H1 (cell line): ENCODE measurements around the gene MUC5AC. TPM values are rescaled to one million over a fixed set of nuclear protein-coding genes. Genes with fewer than 3 reads are reported as not detected.

Source experiments
- CTCF ChIA-PET: fragments of 300-600 bp; sonication (Branson Sonifier 250); formaldehyde crosslinking; loops from one replicate; lab custom pipeline; 2021; ENCODE audit not compliant: partially characterized antibody; lab: Charles Lee
- POLR2A ChIA-PET: fragments of 300-600 bp; sonication (Branson Sonifier 250); formaldehyde crosslinking; loops from one replicate; lab custom pipeline; 2021; ENCODE audit warnings: inconsistent platforms; ENCODE audit not compliant: partially characterized antibody; lab: Charles Lee
- DNase-seq, 2 experiments: peaks; one replicate each; pipeline versions ENCODE4 v3.0.0 to v3.0.0-alpha.2; 2010 to 2022; ENCODE audit warnings: low spot score in 2 of 2, low read depth in 1 of 2, mixed read lengths in 1 of 2
- FAIRE-seq: peaks from 2 replicates; lab custom pipeline; 2011; peaks lifted over from hg19 to GRCh38; lab: Jason Lieb, UNC
- H2AFZ ChIP-seq: 2 replicates; pipeline ENCODE4 v1.8.1; 2012; ENCODE audit warnings: low read length, inconsistent platforms
- H2AK5ac ChIP-seq: 2 replicates; pipeline ENCODE4 v1.6.1; 2013; ENCODE audit warnings: low read depth, low read length
- H2BK120ac ChIP-seq: replicated peaks from 2 replicates; pipeline ENCODE3; 2013; ENCODE audit warnings: low read depth, low read length, inconsistent platforms
- H2BK12ac ChIP-seq: 2 replicates; pipeline ENCODE4 v1.6.1; 2013; ENCODE audit warnings: low read depth, low read length
- H2BK15ac ChIP-seq: 2 replicates; pipeline ENCODE4 v1.6.1; 2013; ENCODE audit warnings: low read length
- H2BK20ac ChIP-seq: 2 replicates; pipeline ENCODE4 v1.6.1; 2013; ENCODE audit warnings: low read length
- H2BK5ac ChIP-seq: 2 replicates; pipeline ENCODE4 v1.6.1; 2013; ENCODE audit warnings: low read depth, low read length
- H3K14ac ChIP-seq: 2 replicates; pipeline ENCODE4 v1.6.1; 2013; ENCODE audit warnings: inconsistent platforms; ENCODE audit not compliant: insufficient read length
- H3K18ac ChIP-seq: 2 replicates; pipeline ENCODE4 v1.6.1; 2013; ENCODE audit warnings: low read length; ENCODE audit errors: extremely low read depth
- H3K23ac ChIP-seq: 2 replicates; pipeline ENCODE4 v1.6.1; 2013; ENCODE audit warnings: inconsistent platforms; ENCODE audit not compliant: insufficient read length
- H3K23me2 ChIP-seq: 2 replicates; pipeline ENCODE4 v1.6.1; 2013; ENCODE audit warnings: low read depth, low read length
- H3K27ac ChIP-seq: 2 replicates; pipeline ENCODE4 v1.6.1; 2011; ENCODE audit warnings: low read depth, low read length, inconsistent platforms
- H3K27me3 ChIP-seq, 4 experiments: replicated peaks in 1 of 4; 1 replicate in 1 of 4; 2 replicates in 3 of 4; pipeline versions ENCODE4 v1.6.1 to v1.8.1; 2011 to 2013; ENCODE audit warnings: low read length in 3 of 4, mild to moderate bottlenecking in 3 of 4, inconsistent platforms in 2 of 4, mixed read lengths in 2 of 4, moderate library complexity in 1 of 4; ENCODE audit not compliant: control insufficient read depth in 3 of 4, insufficient read depth in 3 of 4; ENCODE audit errors: extremely low read depth in 1 of 4
- H3K36me3 ChIP-seq, 4 experiments: 2 replicates each; pipeline versions ENCODE4 v1.6.1 to v1.8.1; 2011 to 2013; ENCODE audit warnings: mild to moderate bottlenecking in 4 of 4, low read length in 3 of 4, moderate library complexity in 2 of 4, control low read depth in 1 of 4, inconsistent platforms in 1 of 4; ENCODE audit not compliant: insufficient read depth in 4 of 4, control insufficient read depth in 2 of 4
- H3K4ac ChIP-seq: replicated peaks from 2 replicates; pipeline ENCODE3; 2013; ENCODE audit warnings: low read length, low read depth, mixed read lengths, inconsistent platforms; ENCODE audit not compliant: insufficient read length
- H3K4me1 ChIP-seq, 4 experiments: replicated peaks in 1 of 4; 1 replicate in 1 of 4; 2 replicates in 3 of 4; pipeline versions ENCODE4 v1.6.1 to v1.8.1; 2011 to 2013; ENCODE audit warnings: low read length in 3 of 4, inconsistent platforms in 2 of 4, mixed read lengths in 1 of 4; ENCODE audit not compliant: insufficient read depth in 4 of 4, control insufficient read depth in 3 of 4
- H3K4me2 ChIP-seq, 2 experiments: 2 replicates each; pipeline versions ENCODE4 v1.6.1 to v1.8.1; 2011 to 2013; ENCODE audit warnings: low read depth in 2 of 2, low read length in 2 of 2, control low read depth in 1 of 2, inconsistent platforms in 1 of 2, mild to moderate bottlenecking in 1 of 2; ENCODE audit not compliant: insufficient read depth in 1 of 2
- H3K4me3 ChIP-seq, 4 experiments: fragments of 200-600, 300-600 bp in 1 of 4; sonication (generic), shearing (Covaris generic), sonication (Bioruptor Twin) in 1 of 4; 2 replicates each; pipeline versions ENCODE4 v1.5.1 to v1.8.1; 2011 to 2016; ENCODE audit warnings: low read length in 4 of 4, low read depth in 3 of 4, control low read depth in 2 of 4, inconsistent platforms in 2 of 4, mild to moderate bottlenecking in 2 of 4, mixed read lengths in 1 of 4, moderate library complexity in 1 of 4; ENCODE audit not compliant: insufficient read depth in 2 of 4; ENCODE audit errors: extremely low read depth in 1 of 4
- H3K56ac ChIP-seq: replicated peaks from 2 replicates; pipeline ENCODE3; 2013; ENCODE audit warnings: low read depth, mild to moderate bottlenecking, mixed read lengths, low read length, inconsistent platforms; ENCODE audit not compliant: insufficient read length
- H3K79me1 ChIP-seq: 2 replicates; pipeline ENCODE4 v1.6.1; 2013; ENCODE audit warnings: low read depth, low read length, control low read depth
- H3K79me2 ChIP-seq, 2 experiments: 2 replicates each; pipeline versions ENCODE4 v1.6.1 to v1.8.1; 2012 to 2013; ENCODE audit warnings: low read length in 2 of 2, mild to moderate bottlenecking in 2 of 2, inconsistent platforms in 1 of 2; ENCODE audit not compliant: insufficient read depth in 2 of 2, control insufficient read depth in 1 of 2
- H3K9ac ChIP-seq, 4 experiments: replicated peaks in 1 of 4; 1 replicate in 1 of 4; 2 replicates in 3 of 4; pipeline versions ENCODE4 v1.6.1 to v1.8.1; 2011 to 2013; ENCODE audit warnings: low read depth in 3 of 4, low read length in 3 of 4, control low read depth in 2 of 4, mild to moderate bottlenecking in 2 of 4, moderate library complexity in 2 of 4, inconsistent platforms in 1 of 4; ENCODE audit errors: extremely low read depth in 1 of 4
- H3K9me3 ChIP-seq, 2 experiments: 2 replicates each; pipeline versions ENCODE4 v1.6.1 to v1.8.1; 2012 to 2013; ENCODE audit warnings: mild to moderate bottlenecking in 2 of 2, moderate library complexity in 2 of 2, control low read depth in 1 of 2, inconsistent platforms in 1 of 2, low read depth in 1 of 2, low read length in 1 of 2, mixed read lengths in 1 of 2; ENCODE audit not compliant: insufficient read depth in 2 of 2
- H4K20me1 ChIP-seq, 2 experiments: replicated peaks in 1 of 2; 2 replicates each; pipeline versions ENCODE3 to v1.8.1; 2011 to 2013; ENCODE audit warnings: inconsistent platforms in 2 of 2, low read length in 2 of 2, mild to moderate bottlenecking in 1 of 2; ENCODE audit not compliant: insufficient read depth in 2 of 2, control insufficient read depth in 1 of 2
- H4K5ac ChIP-seq: 2 replicates; pipeline ENCODE4 v1.6.1; 2013; ENCODE audit warnings: low read length, low read depth, mixed read lengths, inconsistent platforms; ENCODE audit not compliant: insufficient read length
- H4K8ac ChIP-seq: 2 replicates; pipeline ENCODE4 v1.8.0; 2013; ENCODE audit warnings: mild to moderate bottlenecking, moderate library complexity, low read length, inconsistent platforms; ENCODE audit not compliant: insufficient read depth; ENCODE audit errors: extremely low read depth
- H4K91ac ChIP-seq: replicated peaks from 2 replicates; pipeline ENCODE3; 2013; ENCODE audit warnings: low read length, mixed read lengths, inconsistent platforms; ENCODE audit not compliant: insufficient read length
- BCL11A ChIP-seq, 2 experiments: IDR thresholded peaks; one replicate each; pipeline ENCODE4 v1.6.1; 2011; ENCODE audit warnings: low read depth in 2 of 2, low read length in 2 of 2, mild to moderate bottlenecking in 2 of 2
- BRCA1 ChIP-seq: IDR thresholded peaks from 2 replicates; pipeline ENCODE4 v1.6.1; 2012; ENCODE audit warnings: low read depth, low read length, improper control_type of control experiment
- CEBPB ChIP-seq: IDR thresholded peaks from 2 replicates; pipeline ENCODE4 v1.6.1; 2012; ENCODE audit warnings: low read depth, low read length
- CREB1 ChIP-seq: IDR thresholded peaks from 2 replicates; pipeline ENCODE4 v1.6.1; 2012; ENCODE audit warnings: inconsistent platforms
- FOSL1 ChIP-seq: IDR thresholded peaks from 2 replicates; pipeline ENCODE4 v1.6.1; 2011; ENCODE audit warnings: mild to moderate bottlenecking, low read depth, low read length, moderate library complexity; ENCODE audit not compliant: insufficient read depth
- GABPA ChIP-seq: IDR thresholded peaks from 2 replicates; pipeline ENCODE4 v1.6.1; 2011; ENCODE audit warnings: mild to moderate bottlenecking, low read length, moderate library complexity, borderline replicate concordance; ENCODE audit not compliant: insufficient read depth
- GTF2F1 ChIP-seq: IDR thresholded peaks from 2 replicates; pipeline ENCODE4 v1.6.1; 2012; ENCODE audit warnings: low read depth, low read length, improper control_type of control experiment, borderline replicate concordance
- KDM4A ChIP-seq: IDR thresholded peaks from one replicate; pipeline ENCODE4 v1.7.1; 2012; ENCODE audit warnings: low read depth, mild to moderate bottlenecking, moderate library complexity, low read length, inconsistent platforms; ENCODE audit not compliant: severe bottlenecking
- MAX ChIP-seq: IDR thresholded peaks from 2 replicates; pipeline ENCODE4 v1.6.1; 2012; ENCODE audit warnings: inconsistent platforms
- POLR2A ChIP-seq, 2 experiments: IDR thresholded peaks; 1 replicate in 1 of 2; 2 replicates in 1 of 2; pipeline ENCODE4 v1.6.1; 2011; ENCODE audit warnings: low read depth in 2 of 2, low read length in 2 of 2, mild to moderate bottlenecking in 2 of 2; ENCODE audit errors: control extremely low read depth in 1 of 2
- POU5F1 ChIP-seq: IDR thresholded peaks from 2 replicates; pipeline ENCODE4 v1.6.1; 2011; ENCODE audit warnings: low read depth, mild to moderate bottlenecking, low read length, moderate library complexity
- RFX5 ChIP-seq: IDR thresholded peaks from 2 replicates; pipeline ENCODE4 v1.6.1; 2011; ENCODE audit warnings: low read depth, low read length, improper control_type of control experiment, borderline replicate concordance
- SP1 ChIP-seq: IDR thresholded peaks from 2 replicates; pipeline ENCODE4 v1.6.1; 2011; ENCODE audit warnings: low read depth, low read length
- SP2 ChIP-seq: IDR thresholded peaks from 2 replicates; pipeline ENCODE4 v1.6.1; 2012; ENCODE audit warnings: mild to moderate bottlenecking, low read length, inconsistent platforms
- TAF7 ChIP-seq: optimal IDR thresholded peaks from 2 replicates; pipeline ENCODE3; 2011; ENCODE audit warnings: low read depth, mild to moderate bottlenecking, inconsistent platforms, low read length, moderate library complexity, borderline replicate concordance
- TCF12 ChIP-seq: IDR thresholded peaks from 2 replicates; pipeline ENCODE4 v1.6.1; 2011; ENCODE audit warnings: low read depth, mild to moderate bottlenecking, low read length
- WGBS, 2 experiments: shearing (Covaris generic) in 1 of 2; methylation state at CpG; one replicate each; pipeline versions ENCODE4 v1.1.6 to v1.1.7; 2013 to 2015; ENCODE audit warnings: low lambda C conversion rate in 2 of 2, mixed read lengths in 2 of 2, inconsistent platforms in 1 of 2, low coverage in 1 of 2, missing lambda C conversion rate in 1 of 2; ENCODE audit not compliant: insufficient replicate concordance in 2 of 2, insufficient coverage in 1 of 2, insufficient read length in 1 of 2; ENCODE audit errors: extremely low coverage in 1 of 2, missing lambda C conversion rate in 1 of 2; 5-methylcytosine and 5-hydroxymethylcytosine counted together
- polyA plus RNA-seq, 7 experiments: library from polyadenylated mRNA; depleted of rRNA in 3 of 7; stranded (reverse) in 5 of 7; unstranded in 2 of 7; fragments of >200 nt in 5 of 7; fragments of 200-250 nt in 2 of 7; gene quantifications; 1 replicate in 5 of 7; 2 replicates in 1 of 7; 4 replicates in 1 of 7; pipeline versions ENCODE4 v1.2.1 to v1.2.3, GENCODE V29; 2011 to 2013; ENCODE audit warnings: missing spikeins in 2 of 7, mixed read lengths in 2 of 7
- total RNA-seq: library from RNA; stranded (reverse); fragmentation: NEBNext Ultra II Directional; extraction: Animal tissue kit (Norgen Biotek cat#: 25700); gene quantifications from 2 replicates; pipeline ENCODE4 v1.2.1, GENCODE V29; 2021

The MUC5AC gene
- total and polyA plus RNA-seq, 2 of the 8 experiments (the other 6 are each of a cell fraction or from before 2014, with no cell fraction given) = not detected

- Histone ChIP-seq H2BK5ac (no peak overlapping the region), H3K4me2 (no peak overlapping the region), H3K9ac (no peak overlapping the region), H4K91ac (no peak overlapping the region), H3K4me1 (no peaks in the 10 kb centered on the region), H3K4ac (no peak overlapping the region), H4K5ac (no peak overlapping the region), H3K79me1 (no peaks in the 10 kb centered on the region), H4K8ac (no peak overlapping the region), H3K79me2 (no peaks in the 10 kb centered on the region), H3K27ac (no peak overlapping the region), H2AFZ (no peak overlapping the region), H3K23me2 (no peaks in the 10 kb centered on the region), H3K36me3 (no peaks in the 10 kb centered on the region), H3K23ac (no peak overlapping the region), H4K20me1 (no peaks in the 10 kb centered on the region), H3K18ac (no peak overlapping the region), H2BK15ac (no peak overlapping the region), H3K4me3 (no peak overlapping the region), H2BK20ac (no peak overlapping the region), H2AK5ac (no peak overlapping the region), H3K27me3 (no peaks in the 10 kb centered on the region), H2BK120ac (no peak overlapping the region), H2BK12ac (no peak overlapping the region), H3K56ac (no peak overlapping the region), H3K14ac (no peak overlapping the region), H3K9me3 (peaks cover 5 to 73% of the 10 kb centered on the region in 2 experiments; a peak in 2 of 4 replicates)
- 92% methylated on average over 11 of the region's 13 CpGs; no CpG with 5 or more reads in 1 of the 2 experiments for WGBS, 2 experiments
- no peak for FAIRE-seq
- CTCF ChIA-PET = no interaction called here
- DNase-seq = no peak
- POLR2A ChIA-PET = no interaction called here
- TF ChIP-seq TAF7 = no peak
- TF ChIP-seq FOSL1 = no peak
- no peak for TF ChIP-seq GTF2F1
- TF ChIP-seq BRCA1 = no peak
- no peak for TF ChIP-seq GABPA
- no peak for TF ChIP-seq POLR2A (IDR thresholded peaks at IDR 0.05; ENCODE audit: control extremely low read depth in 1 of 2, low read depth in 2 of 2, low read length in 2 of 2)
- TF ChIP-seq SP2 = no peak
- TF ChIP-seq MAX = no peak
- no peak for TF ChIP-seq SP1
- no peak for TF ChIP-seq CREB1
- no peak for TF ChIP-seq BCL11A (IDR thresholded peaks at IDR 0.05; ENCODE audit: low read depth in 2 of 2, low read length in 2 of 2)
- TF ChIP-seq KDM4A = no peak
- TF ChIP-seq RFX5 = no peak
- TF ChIP-seq TCF12 = no peak
- TF ChIP-seq POU5F1 = no peak
- TF ChIP-seq CEBPB = no peak
These were observed 5.7 kb downstream of the MUC5AC start for GRCh38 chr11:1163321-1163910.
